Mononuclear cell (primary cell): Measurements from ENCODE around the gene NPAS3. TPM values are rescaled to one million over a fixed set of nuclear protein-coding genes. Genes with fewer than 3 reads are reported as not detected.

ENCODE experiments used
- H3K27me3 ChIP-seq: 2 replicates; pipeline ENCODE4 v1.6.0; 2011; ENCODE audit warnings: low read length, control low read depth; ENCODE audit not compliant: insufficient read depth
- H3K4me1 ChIP-seq: 2 replicates; pipeline ENCODE4 v1.5.1; 2011; ENCODE audit warnings: mild to moderate bottlenecking, low read length, control low read depth; ENCODE audit not compliant: insufficient read depth
- H3K4me3 ChIP-seq: 2 replicates; pipeline ENCODE4 v1.5.1; 2011; ENCODE audit warnings: mild to moderate bottlenecking, low read length, moderate library complexity
- H3K9me3 ChIP-seq: 2 replicates; pipeline ENCODE4 v1.5.1; 2011; ENCODE audit warnings: low read depth, mild to moderate bottlenecking, control low read depth, low read length
- total RNA-seq: library from RNA; depleted of rRNA; stranded (reverse); fragments of >200 nt; gene quantifications from one replicate; pipeline ENCODE4 v1.2.3, GENCODE V29; 2012

Gene NPAS3
- total RNA-seq, 1 donor = not detected

DNA sequence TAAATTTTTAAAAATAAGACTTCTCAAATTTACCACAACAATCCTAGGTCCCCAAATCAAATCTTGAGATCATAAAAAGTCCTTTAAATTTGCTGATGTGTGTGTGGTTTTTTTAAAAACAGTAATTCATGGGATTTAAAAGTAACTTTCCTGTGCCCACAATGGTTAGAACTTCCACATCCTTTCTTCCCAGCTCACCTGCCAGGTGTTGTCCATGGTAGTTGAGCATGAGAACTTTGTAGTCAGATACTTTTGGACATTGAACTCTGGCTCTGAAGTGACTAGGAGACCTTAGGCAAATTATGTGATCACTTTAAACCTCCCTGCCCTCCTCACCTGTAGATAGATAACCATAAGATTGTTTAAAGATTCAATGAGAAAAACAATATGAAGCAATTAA is 253.2 kb downstream of the NPAS3 start:
- no peaks in the 10 kb centered on the region for H3K4me1 ChIP-seq
- H3K27me3 ChIP-seq = no peaks in the 10 kb centered on the region
- no peak overlapping the region for H3K4me3 ChIP-seq
- H3K9me3 ChIP-seq = no peaks in the 10 kb centered on the region

GRCh38 chr14:33194551-33194950 is 255.9 kb downstream of the NPAS3 start:
- H3K4me1 ChIP-seq = no peaks in the 10 kb centered on the region
- H3K27me3 ChIP-seq = no peaks in the 10 kb centered on the region
- H3K9me3 ChIP-seq = no peaks in the 10 kb centered on the region
- H3K4me3 ChIP-seq = no peak overlapping the region

GRCh38 chr14:33198684-33199083 is 260.0 kb downstream of the NPAS3 start:
- H3K9me3 ChIP-seq = no peaks in the 10 kb centered on the region
- H3K4me3 ChIP-seq = no peak overlapping the region
- no peaks in the 10 kb centered on the region for H3K27me3 ChIP-seq
- H3K4me1 ChIP-seq = no peaks in the 10 kb centered on the region

GRCh38 chr14:33201116-33201515 is 262.4 kb downstream of the NPAS3 start:
- Histone ChIP-seq H3K27me3 (no peaks in the 10 kb centered on the region), H3K4me3 (no peak overlapping the region), H3K4me1 (no peaks in the 10 kb centered on the region), H3K9me3 (no peaks in the 10 kb centered on the region)

GRCh38 chr14:33206981-33207380 is 268.3 kb downstream of the NPAS3 start:
- Histone ChIP-seq H3K27me3 (no peaks in the 10 kb centered on the region), H3K4me3 (no peak overlapping the region), H3K4me1 (no peaks in the 10 kb centered on the region), H3K9me3 (no peaks in the 10 kb centered on the region)

- Histone ChIP-seq H3K9me3 (no peaks in the 10 kb centered on the region), H3K27me3 (no peaks in the 10 kb centered on the region), H3K4me1 (no peaks in the 10 kb centered on the region), H3K4me3 (no peak overlapping the region)
These were observed 268.9 kb downstream of the NPAS3 start for GRCh38 chr14:33207467-33208017.

GRCh38 chr14:33210311-33210710 is 271.6 kb downstream of the NPAS3 start:
- H3K4me1 ChIP-seq = no peaks in the 10 kb centered on the region
- H3K4me3 ChIP-seq = no peak overlapping the region
- H3K9me3 ChIP-seq = no peaks in the 10 kb centered on the region
- H3K27me3 ChIP-seq = no peaks in the 10 kb centered on the region

GRCh38 chr14:33218026-33218425 is 279.3 kb downstream of the NPAS3 start:
- Histone ChIP-seq H3K4me3 (no peak overlapping the region), H3K9me3 (no peaks in the 10 kb centered on the region), H3K4me1 (no peaks in the 10 kb centered on the region), H3K27me3 (no peaks in the 10 kb centered on the region)

DNA sequence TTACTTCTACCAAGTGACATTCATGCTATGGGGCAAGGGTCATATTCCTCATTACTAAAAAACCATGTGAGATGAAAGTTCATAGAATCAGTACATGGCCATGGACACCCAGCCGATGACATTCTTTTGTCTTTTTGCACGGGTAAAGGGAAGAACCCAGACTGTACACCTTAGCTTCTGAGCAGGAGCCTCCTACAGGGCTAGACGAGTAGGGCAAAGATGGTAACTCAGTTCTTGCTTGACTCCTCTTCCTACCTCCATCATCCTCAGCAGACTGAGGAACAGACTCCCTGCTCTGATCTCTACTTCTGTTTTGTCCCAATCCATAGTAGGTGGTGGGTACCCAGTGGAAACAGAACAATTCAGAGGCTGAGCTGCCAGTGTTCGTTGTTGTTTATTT is 281.3 kb downstream of the NPAS3 start:
- Histone ChIP-seq H3K27me3 (no peaks in the 10 kb centered on the region), H3K4me1 (no peaks in the 10 kb centered on the region), H3K4me3 (no peak overlapping the region), H3K9me3 (no peaks in the 10 kb centered on the region)

DNA sequence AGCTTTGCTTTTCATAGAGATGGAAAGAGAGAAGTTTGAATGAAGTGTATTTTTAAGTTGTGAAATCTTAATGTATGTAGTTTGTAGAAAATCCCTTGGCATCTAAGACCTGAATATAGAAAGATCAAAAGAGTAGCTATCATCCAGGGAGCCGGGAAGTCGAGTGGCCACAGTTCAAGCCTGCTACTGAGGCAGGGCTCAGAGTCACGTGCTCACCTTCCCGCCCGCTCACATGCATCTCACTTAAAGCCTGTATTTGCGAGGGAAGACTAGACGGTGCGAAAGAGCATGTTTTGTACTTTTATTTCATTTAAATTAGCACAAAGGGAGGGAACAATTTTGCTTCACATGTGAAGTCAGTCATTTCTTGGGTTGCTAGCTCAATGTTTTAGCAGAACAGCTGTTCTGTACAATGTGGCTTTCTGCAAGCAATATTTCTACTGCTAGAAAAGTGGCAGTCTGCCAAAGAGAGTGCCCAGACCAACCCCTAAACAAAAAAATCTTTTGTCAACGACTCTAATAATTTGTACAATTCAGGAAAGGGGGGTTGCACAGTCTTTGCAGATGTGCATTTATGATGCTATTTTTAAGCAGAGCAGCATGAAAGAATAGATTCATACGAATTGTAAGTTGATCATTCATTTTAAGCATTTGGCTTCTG is 290.7 kb downstream of the NPAS3 start:
- Histone ChIP-seq H3K4me1 (no peaks in the 10 kb centered on the region), H3K4me3 (no peak overlapping the region)

DNA sequence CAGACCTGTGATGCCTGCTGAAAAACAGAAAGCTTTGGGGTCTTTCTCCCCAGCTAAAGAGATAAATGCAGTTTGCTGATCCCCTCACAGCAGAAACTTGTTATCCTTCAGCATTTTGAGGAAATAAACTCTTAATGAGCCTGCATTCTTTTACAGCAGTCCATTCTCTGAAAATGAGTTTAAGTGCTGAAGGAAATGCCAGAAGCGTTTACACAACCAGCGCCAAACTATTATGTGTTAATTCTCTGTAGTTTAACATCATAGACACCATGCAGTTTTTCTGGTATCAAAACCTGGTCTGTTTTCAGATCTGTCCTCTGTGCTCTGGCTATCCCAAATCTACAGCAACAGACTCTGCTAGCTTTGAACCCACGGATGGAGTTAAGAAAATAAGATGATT is 291.3 kb downstream of the NPAS3 start:
- Histone ChIP-seq H3K27me3 (no peaks in the 10 kb centered on the region), H3K9me3 (no peaks in the 10 kb centered on the region), H3K4me1 (no peaks in the 10 kb centered on the region), H3K4me3 (no peak overlapping the region)

More for the DNA sequence above, 290.7 kb downstream of the NPAS3 start:
- H3K9me3 ChIP-seq = no peaks in the 10 kb centered on the region
- H3K27me3 ChIP-seq = no peaks in the 10 kb centered on the region

DNA sequence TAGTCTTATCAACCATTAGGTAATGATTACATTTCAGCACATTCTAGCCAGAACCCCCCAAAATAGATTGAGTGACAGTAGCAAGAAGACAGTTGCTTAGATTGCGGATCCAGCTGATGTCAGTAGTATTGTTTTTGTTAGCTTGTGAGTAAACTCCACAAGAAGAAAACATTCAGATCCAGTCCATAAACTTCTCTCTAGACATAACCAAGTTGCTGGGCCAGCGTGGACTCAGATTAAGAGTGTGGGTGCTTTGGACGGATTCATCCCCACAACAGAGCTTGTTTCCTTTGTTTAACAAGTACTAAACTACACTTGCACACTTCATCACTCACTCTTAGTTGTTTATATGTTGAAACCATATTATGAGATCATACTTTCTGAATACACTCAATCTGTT is 293.4 kb downstream of the NPAS3 start:
- Histone ChIP-seq H3K4me1 (no peaks in the 10 kb centered on the region), H3K4me3 (no peak overlapping the region), H3K9me3 (no peaks in the 10 kb centered on the region), H3K27me3 (no peaks in the 10 kb centered on the region)

DNA sequence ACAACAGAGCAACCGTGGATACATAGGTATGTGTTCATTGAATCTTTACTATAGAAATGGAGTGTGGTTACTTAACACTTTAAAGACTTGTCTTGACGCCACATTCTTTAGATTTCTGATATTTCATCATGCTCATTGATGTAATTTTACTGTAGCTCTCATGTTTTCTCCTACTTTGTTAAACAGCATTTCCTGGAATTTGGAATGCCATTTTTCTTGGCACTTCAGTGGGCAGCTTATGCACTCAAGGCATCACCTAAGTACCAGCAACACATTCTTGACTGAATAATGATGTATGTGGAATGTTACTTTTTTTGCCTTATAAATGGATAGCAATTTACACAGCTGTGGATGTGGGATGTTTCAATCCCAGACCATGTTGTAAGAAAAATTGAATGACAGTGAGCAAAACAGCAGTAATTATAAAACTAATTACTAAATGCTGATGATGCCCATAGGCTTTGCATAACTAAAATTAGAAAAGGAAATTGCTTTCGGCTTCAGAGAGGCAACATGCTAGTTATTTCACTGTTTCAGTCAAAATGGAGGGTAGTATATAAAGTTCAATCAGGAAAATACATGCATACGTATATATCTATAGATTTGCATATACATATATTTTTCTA is 298.5 kb downstream of the NPAS3 start:
- no peak overlapping the region for H3K4me3 ChIP-seq
- no peaks in the 10 kb centered on the region for H3K27me3 ChIP-seq
- H3K4me1 ChIP-seq = no peaks in the 10 kb centered on the region
- no peaks in the 10 kb centered on the region for H3K9me3 ChIP-seq

GRCh38 chr14:33239465-33239864 is 300.8 kb downstream of the NPAS3 start:
- H3K4me1 ChIP-seq = no peaks in the 10 kb centered on the region
- no peak overlapping the region for H3K4me3 ChIP-seq
- no peaks in the 10 kb centered on the region for H3K9me3 ChIP-seq
- H3K27me3 ChIP-seq = no peaks in the 10 kb centered on the region

DNA sequence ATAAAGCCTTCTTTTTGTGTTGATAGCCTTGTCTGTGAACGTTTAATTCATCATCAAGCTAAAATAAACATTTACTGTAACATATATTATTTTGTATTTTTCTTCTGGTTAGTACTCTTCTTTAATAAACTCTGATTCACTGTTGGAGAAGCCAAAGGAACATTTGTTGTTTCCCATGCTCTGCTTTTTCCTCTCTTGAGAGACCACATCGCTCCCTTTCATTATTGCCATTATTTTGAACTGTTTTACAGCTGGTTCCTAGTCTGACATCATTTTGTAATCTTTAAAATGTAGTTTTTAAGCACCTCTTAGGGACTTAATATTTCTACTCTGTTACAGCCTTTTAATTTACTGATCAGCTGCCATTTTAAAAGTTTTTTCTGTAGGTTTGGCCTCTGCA is 301.8 kb downstream of the NPAS3 start:
- Histone ChIP-seq H3K27me3 (no peaks in the 10 kb centered on the region), H3K4me1 (no peaks in the 10 kb centered on the region), H3K4me3 (no peak overlapping the region), H3K9me3 (no peaks in the 10 kb centered on the region)

DNA sequence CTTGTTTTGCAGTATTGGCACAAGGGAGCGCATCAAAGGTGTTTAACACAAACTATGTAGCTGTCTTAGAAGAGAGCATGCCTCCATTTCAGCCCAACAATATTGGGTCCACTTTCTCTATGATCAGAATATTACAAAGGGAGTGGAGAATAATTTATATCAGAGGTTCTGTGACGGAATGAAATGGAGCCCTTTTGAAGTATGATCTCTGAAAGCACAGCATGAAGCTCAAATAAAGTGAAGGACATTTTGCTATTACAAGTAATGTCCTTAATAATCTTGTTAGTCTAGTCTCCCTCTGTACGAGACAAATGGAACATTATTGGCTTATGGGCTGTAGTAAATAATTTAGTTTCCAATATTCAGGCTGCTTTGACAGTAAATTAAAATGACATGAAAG is 302.7 kb downstream of the NPAS3 start:
- H3K4me1 ChIP-seq = no peaks in the 10 kb centered on the region
- no peak overlapping the region for H3K4me3 ChIP-seq
- H3K9me3 ChIP-seq = no peaks in the 10 kb centered on the region
- H3K27me3 ChIP-seq = no peaks in the 10 kb centered on the region
